ENCODE measurements around the gene HEBP1. TPM values are rescaled to one million over a fixed set of nuclear protein-coding genes. Genes with fewer than 3 reads are reported as not detected.

Gene HEBP1
- total RNA-seq, 1 donor from 2014 or later, result 7.4 TPM

DNA sequence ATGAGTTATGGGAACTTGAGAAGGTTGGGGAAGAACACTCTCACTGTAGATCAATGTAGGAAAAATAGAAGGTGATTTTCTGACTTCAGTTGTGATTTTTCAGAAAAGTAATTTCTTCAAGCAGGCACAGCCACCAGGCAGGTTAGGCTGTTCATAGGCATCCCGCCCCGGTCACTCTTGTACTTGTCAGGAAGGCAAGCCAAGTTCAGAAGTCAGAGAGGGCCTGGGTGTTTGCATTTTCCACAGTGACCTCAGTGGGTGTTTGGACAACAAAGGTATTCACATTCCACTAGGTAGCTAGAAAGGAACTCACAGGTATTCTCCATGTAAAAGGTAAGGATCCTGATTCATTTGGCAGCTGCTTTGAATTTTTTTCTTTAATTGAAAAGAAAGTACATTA is 41.2 kb upstream of the HEBP1 start:
- peaks cover 14% of the 10 kb centered on the region for H3K4me1 Mint-ChIP-seq

DNA sequence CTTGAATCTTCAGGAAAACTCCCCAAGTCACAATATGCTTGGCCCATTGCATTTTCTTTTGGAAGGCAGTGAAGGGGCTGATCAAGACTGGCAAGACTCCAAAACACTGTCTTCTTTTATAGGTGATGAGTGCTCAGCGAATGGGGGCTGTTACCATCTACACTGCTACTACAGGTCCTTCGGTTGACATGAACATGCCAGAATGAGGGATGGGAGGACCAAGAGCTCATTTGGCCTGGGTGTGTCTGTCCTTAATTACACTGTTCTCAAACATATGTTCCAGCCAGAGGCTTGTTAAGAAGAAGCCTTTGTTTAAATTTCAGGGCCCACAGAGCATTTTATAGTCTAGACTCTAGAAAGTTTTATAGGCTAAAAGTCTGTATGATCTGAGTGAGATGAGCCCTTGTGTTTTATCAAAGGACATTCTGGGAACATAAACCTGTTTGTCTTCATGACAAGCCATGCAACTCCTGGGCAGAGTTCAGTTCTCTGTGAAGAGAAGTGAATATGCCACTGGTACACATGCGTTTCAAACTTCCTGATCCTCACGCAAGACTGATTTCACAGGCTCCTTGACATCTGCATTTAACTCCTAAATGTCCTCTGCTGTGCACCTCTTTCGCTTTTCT is 39.4 kb upstream of the HEBP1 start:
- H3K4me2 ChIP-seq, result no peak overlapping the region
- peaks cover under 1% of the 10 kb centered on the region for H3K27me3 Mint-ChIP-seq (ENCODE audit: insufficient read depth, low read depth)
- no peaks in the 10 kb centered on the region for H3K79me2 ChIP-seq (ENCODE audit: low read depth)
- H3K4me3 Mint-ChIP-seq, result no peak overlapping the region
- peaks cover 3% of the 10 kb centered on the region for H3K4me1 Mint-ChIP-seq
- no peak overlapping the region for H3K4me3 ChIP-seq
- no peaks in the 10 kb centered on the region for H3K36me3 Mint-ChIP-seq
- no peak overlapping the region for H3K27ac ChIP-seq
- no peaks in the 10 kb centered on the region for H3K9me3 Mint-ChIP-seq
- no peaks in the 10 kb centered on the region for H4K20me1 ChIP-seq (ENCODE audit: low read depth)
- no peak overlapping the region for H3K27ac Mint-ChIP-seq
- H3K9me3 ChIP-seq (ENCODE audit: low read depth), result no peaks in the 10 kb centered on the region
- no peak for TF ChIP-seq EZH2phosphoT487 (IDR thresholded peaks at IDR 0.05)
- TF ChIP-seq, protein P1, sequence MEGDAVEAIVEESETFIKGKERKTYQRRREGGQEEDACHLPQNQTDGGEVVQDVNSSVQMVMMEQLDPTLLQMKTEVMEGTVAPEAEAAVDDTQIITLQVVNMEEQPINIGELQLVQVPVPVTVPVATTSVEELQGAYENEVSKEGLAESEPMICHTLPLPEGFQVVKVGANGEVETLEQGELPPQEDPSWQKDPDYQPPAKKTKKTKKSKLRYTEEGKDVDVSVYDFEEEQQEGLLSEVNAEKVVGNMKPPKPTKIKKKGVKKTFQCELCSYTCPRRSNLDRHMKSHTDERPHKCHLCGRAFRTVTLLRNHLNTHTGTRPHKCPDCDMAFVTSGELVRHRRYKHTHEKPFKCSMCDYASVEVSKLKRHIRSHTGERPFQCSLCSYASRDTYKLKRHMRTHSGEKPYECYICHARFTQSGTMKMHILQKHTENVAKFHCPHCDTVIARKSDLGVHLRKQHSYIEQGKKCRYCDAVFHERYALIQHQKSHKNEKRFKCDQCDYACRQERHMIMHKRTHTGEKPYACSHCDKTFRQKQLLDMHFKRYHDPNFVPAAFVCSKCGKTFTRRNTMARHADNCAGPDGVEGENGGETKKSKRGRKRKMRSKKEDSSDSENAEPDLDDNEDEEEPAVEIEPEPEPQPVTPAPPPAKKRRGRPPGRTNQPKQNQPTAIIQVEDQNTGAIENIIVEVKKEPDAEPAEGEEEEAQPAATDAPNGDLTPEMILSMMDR (IDR thresholded peaks at IDR 0.05), result no peak
- TF ChIP-seq EZH2 (IDR thresholded peaks at IDR 0.05), result no peak
- no peaks in the 10 kb centered on the region for H3K36me3 ChIP-seq
- H3K9ac ChIP-seq, result no peak overlapping the region
- no peak overlapping the region for H2AFZ ChIP-seq (replicated peaks)
- H3K27me3 ChIP-seq, result peaks cover 9% of the 10 kb centered on the region
- H3F3A ChIP-seq (ENCODE audit: low read depth), result peaks cover 2% of the 10 kb centered on the region
- no peak for DNase-seq (ENCODE audit: low spot score)
- H3K4me1 ChIP-seq, result no peaks in the 10 kb centered on the region

More for the DNA sequence above, 41.2 kb upstream of the HEBP1 start:
- DNase-seq (ENCODE audit: low spot score), result no peak
- Histone ChIP-seq H4K20me1 (ENCODE audit: low read depth) (no peaks in the 10 kb centered on the region), H3K4me2 (no peak overlapping the region), H3F3A (ENCODE audit: low read depth) (peaks cover 2% of the 10 kb centered on the region), H3K9ac (no peak overlapping the region), H3K4me1 (peaks cover 12% of the 10 kb centered on the region), H2AFZ (replicated peaks) (no peak overlapping the region), H3K9me3 (ENCODE audit: low read depth) (no peaks in the 10 kb centered on the region), H3K27ac (no peak overlapping the region), H3K4me3 (no peak overlapping the region), H3K27me3 (peaks cover 9% of the 10 kb centered on the region), H3K79me2 (ENCODE audit: low read depth) (peaks cover 14% of the 10 kb centered on the region), H3K36me3 (no peaks in the 10 kb centered on the region)
- Mint-ChIP-seq H3K27ac (no peak overlapping the region), H3K4me3 (no peak overlapping the region), H3K36me3 (no peaks in the 10 kb centered on the region), H3K27me3 (ENCODE audit: insufficient read depth, low read depth) (no peaks in the 10 kb centered on the region), H3K9me3 (no peaks in the 10 kb centered on the region)
- TF ChIP-seq EZH2 (IDR thresholded peaks at IDR 0.05) (no peak), EZH2phosphoT487 (IDR thresholded peaks at IDR 0.05) (no peak)
- TF ChIP-seq, protein P1 (IDR thresholded peaks at IDR 0.05), result no peak

DNA sequence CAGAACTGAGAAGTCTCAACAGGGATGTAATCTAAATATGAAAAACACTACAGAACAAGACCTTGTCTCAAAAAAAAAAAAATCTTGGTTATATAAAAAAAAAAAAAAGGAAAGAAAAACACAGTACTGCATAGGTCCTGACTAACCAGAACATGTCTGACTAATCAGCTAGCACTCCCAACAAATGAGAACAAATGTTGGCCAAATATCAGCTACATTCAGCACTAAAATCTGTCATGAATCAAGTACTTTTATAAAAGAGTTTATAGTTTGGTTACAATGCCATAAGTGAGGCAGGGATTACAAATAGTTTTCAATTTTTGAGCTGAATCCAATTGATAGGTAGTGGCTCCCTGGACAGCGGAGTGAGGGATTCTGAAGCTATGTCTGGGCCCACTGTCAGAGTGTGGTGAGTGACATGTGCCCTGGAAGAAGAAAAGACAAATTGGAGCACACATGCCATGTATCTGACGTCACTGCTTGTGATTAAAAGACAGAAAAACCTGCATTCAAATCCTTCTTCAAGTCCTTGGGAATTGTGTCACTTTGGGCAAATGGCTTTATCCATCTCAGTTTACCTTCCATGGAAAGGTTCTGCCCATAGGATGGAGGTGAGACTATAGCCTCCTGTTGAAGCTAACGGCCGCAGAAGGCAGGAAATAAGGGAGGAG is 38.6 kb upstream of the HEBP1 start:
- Mint-ChIP-seq H3K36me3 (no peaks in the 10 kb centered on the region), H3K4me3 (no peak overlapping the region), H3K27me3 (ENCODE audit: insufficient read depth, low read depth) (peaks cover 4% of the 10 kb centered on the region), H3K4me1 (peaks cover 3% of the 10 kb centered on the region), H3K9me3 (no peaks in the 10 kb centered on the region), H3K27ac (no peak overlapping the region)
- Histone ChIP-seq H3K27me3 (peaks cover 6% of the 10 kb centered on the region), H3K79me2 (ENCODE audit: low read depth) (no peaks in the 10 kb centered on the region), H3K4me2 (no peak overlapping the region), H3K4me1 (no peaks in the 10 kb centered on the region), H3K27ac (no peak overlapping the region), H3K4me3 (no peak overlapping the region), H4K20me1 (ENCODE audit: low read depth) (no peaks in the 10 kb centered on the region), H3K36me3 (no peaks in the 10 kb centered on the region), H3K9me3 (ENCODE audit: low read depth) (no peaks in the 10 kb centered on the region), H3F3A (ENCODE audit: low read depth) (peaks cover 2% of the 10 kb centered on the region), H2AFZ (replicated peaks) (no peak overlapping the region), H3K9ac (no peak overlapping the region)
- no peak for DNase-seq (ENCODE audit: low spot score)
- TF ChIP-seq EZH2 (IDR thresholded peaks at IDR 0.05) (no peak), EZH2phosphoT487 (IDR thresholded peaks at IDR 0.05) (no peak)
- TF ChIP-seq, protein P1 (IDR thresholded peaks at IDR 0.05), result no peak
